ENCODE measurements around the gene SHANK3.

SHANK3 gene

GRCh38 chr22:50683994-50684371 lies 11.4 kb downstream of the SHANK3 start:
- DNase-seq (ENCODE audit: extremely low read depth, insufficient read length): no peak
- no peaks in the 10 kb centered on the region for H3K36me3 ChIP-seq (ENCODE audit: control insufficient read depth, insufficient read depth, low read length)
- no peaks in the 10 kb centered on the region; the same call in 1 of the 2 replicates for H3K27me3 ChIP-seq (replicated peaks; ENCODE audit: control insufficient read depth, insufficient read depth, low read length)
- no peak overlapping the region for H3K4me3 ChIP-seq (replicated peaks; ENCODE audit: low read depth, low read length)
- no peak for TF ChIP-seq CTCF (IDR thresholded peaks at IDR 0.05; ENCODE audit: insufficient read depth, low read length, poor library complexity, severe bottlenecking)

- Histone ChIP-seq H3K36me3 (ENCODE audit: control insufficient read depth, insufficient read depth, low read length) (no peaks in the 10 kb centered on the region), H3K27me3 (replicated peaks; ENCODE audit: control insufficient read depth, insufficient read depth, low read length) (no peaks in the 10 kb centered on the region; the same call in 1 of the 2 replicates)
- no peak for TF ChIP-seq CTCF (IDR thresholded peaks at IDR 0.05; ENCODE audit: insufficient read depth, low read length, poor library complexity, severe bottlenecking)
Observed at GRCh38 chr22:50684501-50684900, 11.9 kb downstream of the SHANK3 start.

GRCh38 chr22:50684986-50685385 lies 12.4 kb downstream of the SHANK3 start:
- no peak overlapping the region for H3K4me3 ChIP-seq (replicated peaks; ENCODE audit: low read depth, low read length)
- TF ChIP-seq CTCF (IDR thresholded peaks at IDR 0.05; ENCODE audit: insufficient read depth, low read length, poor library complexity, severe bottlenecking): no peak
- no peaks in the 10 kb centered on the region for H3K36me3 ChIP-seq (ENCODE audit: control insufficient read depth, insufficient read depth, low read length)
- DNase-seq (ENCODE audit: extremely low read depth, insufficient read length): no peak
- no peaks in the 10 kb centered on the region; the same call in 1 of the 2 replicates for H3K27me3 ChIP-seq (replicated peaks; ENCODE audit: control insufficient read depth, insufficient read depth, low read length)

More at GRCh38 chr22:50684501-50684900, 11.9 kb downstream of the SHANK3 start:
- no peak for DNase-seq (ENCODE audit: extremely low read depth, insufficient read length)
- no peak overlapping the region for H3K4me3 ChIP-seq (replicated peaks; ENCODE audit: low read depth, low read length)

- TF ChIP-seq CTCF (IDR thresholded peaks at IDR 0.05; ENCODE audit: insufficient read depth, low read length, poor library complexity, severe bottlenecking): no peak
- no peak overlapping the region for H3K4me3 ChIP-seq (replicated peaks; ENCODE audit: low read depth, low read length)
Observed at GRCh38 chr22:50686794-50687193, 14.2 kb downstream of the SHANK3 start.

GRCh38 chr22:50687829-50688228 lies 15.2 kb downstream of the SHANK3 start:
- TF ChIP-seq CTCF (IDR thresholded peaks at IDR 0.05; ENCODE audit: insufficient read depth, low read length, poor library complexity, severe bottlenecking): no peak
- no peak for DNase-seq (ENCODE audit: extremely low read depth, insufficient read length)
- H3K36me3 ChIP-seq (ENCODE audit: control insufficient read depth, insufficient read depth, low read length): no peaks in the 10 kb centered on the region

More at GRCh38 chr22:50686794-50687193, 14.2 kb downstream of the SHANK3 start:
- DNase-seq (ENCODE audit: extremely low read depth, insufficient read length): no peak
- Histone ChIP-seq H3K36me3 (ENCODE audit: control insufficient read depth, insufficient read depth, low read length) (no peaks in the 10 kb centered on the region), H3K27me3 (replicated peaks; ENCODE audit: control insufficient read depth, insufficient read depth, low read length) (no peaks in the 10 kb centered on the region; the same call in 1 of the 2 replicates)

GRCh38 chr22:50688448-50688847 lies 15.8 kb downstream of the SHANK3 start:
- TF ChIP-seq CTCF (IDR thresholded peaks at IDR 0.05; ENCODE audit: insufficient read depth, low read length, poor library complexity, severe bottlenecking): no peak
- Histone ChIP-seq H3K4me3 (replicated peaks; ENCODE audit: low read depth, low read length) (no peak overlapping the region), H3K36me3 (ENCODE audit: control insufficient read depth, insufficient read depth, low read length) (no peaks in the 10 kb centered on the region), H3K27me3 (replicated peaks; ENCODE audit: control insufficient read depth, insufficient read depth, low read length) (no peaks in the 10 kb centered on the region; the same call in 1 of the 2 replicates)
- DNase-seq (ENCODE audit: extremely low read depth, insufficient read length): no peak

More at GRCh38 chr22:50687829-50688228, 15.2 kb downstream of the SHANK3 start:
- no peak overlapping the region for H3K4me3 ChIP-seq (replicated peaks; ENCODE audit: low read depth, low read length)
- no peaks in the 10 kb centered on the region; the same call in 1 of the 2 replicates for H3K27me3 ChIP-seq (replicated peaks; ENCODE audit: control insufficient read depth, insufficient read depth, low read length)
